Measurements from ENCODE around the gene STK24.

DNA sequence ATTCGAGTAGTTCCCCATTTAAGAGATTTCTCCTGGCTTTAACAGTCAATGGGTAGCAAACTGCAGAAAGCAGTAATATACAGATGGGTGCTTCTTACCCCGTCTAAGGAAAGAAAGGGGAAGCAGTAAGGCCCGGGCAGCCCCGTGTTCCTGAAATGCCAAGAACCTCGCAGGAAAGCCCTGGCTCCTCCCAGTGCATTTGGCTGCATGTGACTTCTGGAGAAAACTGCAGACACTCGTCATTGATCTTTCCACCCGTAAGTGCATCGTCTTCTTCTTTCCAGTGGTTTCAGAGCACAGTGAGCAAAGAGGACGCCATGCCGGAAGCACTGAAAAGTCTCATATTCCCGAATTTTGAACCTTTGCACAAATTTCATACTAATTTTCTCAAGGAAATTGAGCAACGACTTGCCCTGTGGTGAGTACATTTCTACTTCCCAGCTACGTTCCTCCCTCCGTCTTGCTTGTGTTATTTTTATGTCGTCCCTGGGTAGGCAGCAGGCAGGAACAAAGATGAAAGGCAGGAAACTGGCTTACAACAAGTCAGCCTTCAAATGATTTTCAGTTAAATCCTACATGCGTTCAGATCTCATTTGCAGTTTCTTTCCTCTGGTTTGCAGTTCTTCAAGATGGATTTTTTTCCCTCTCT, 165.2 kb downstream of the STK24 start:
- no peak for TF ChIP-seq CTCF (IDR thresholded peaks at IDR 0.05)
- TF ChIP-seq ZFX (IDR thresholded peaks at IDR 0.05; ENCODE audit: borderline replicate concordance) = no peak
